B cell (primary cell): ENCODE results near the gene CELF2.

Experiments
- EZH2 ChIP-seq: IDR thresholded peaks from 2 replicates; pipeline ENCODE4 v1.6.1; 2012; ENCODE audit warnings: borderline replicate concordance, low read depth, mild to moderate bottlenecking, moderate library complexity, low read length; ENCODE audit not compliant: insufficient read depth, poor library complexity, severe bottlenecking
- TF ChIP-seq, protein P1 (sequence below): fragments of 200-600 bp; IDR thresholded peaks from one replicate; pipeline ENCODE4 v1.8.0; 2022; ENCODE audit warnings: antibody characterized with exemption, mild to moderate bottlenecking

DNA sequence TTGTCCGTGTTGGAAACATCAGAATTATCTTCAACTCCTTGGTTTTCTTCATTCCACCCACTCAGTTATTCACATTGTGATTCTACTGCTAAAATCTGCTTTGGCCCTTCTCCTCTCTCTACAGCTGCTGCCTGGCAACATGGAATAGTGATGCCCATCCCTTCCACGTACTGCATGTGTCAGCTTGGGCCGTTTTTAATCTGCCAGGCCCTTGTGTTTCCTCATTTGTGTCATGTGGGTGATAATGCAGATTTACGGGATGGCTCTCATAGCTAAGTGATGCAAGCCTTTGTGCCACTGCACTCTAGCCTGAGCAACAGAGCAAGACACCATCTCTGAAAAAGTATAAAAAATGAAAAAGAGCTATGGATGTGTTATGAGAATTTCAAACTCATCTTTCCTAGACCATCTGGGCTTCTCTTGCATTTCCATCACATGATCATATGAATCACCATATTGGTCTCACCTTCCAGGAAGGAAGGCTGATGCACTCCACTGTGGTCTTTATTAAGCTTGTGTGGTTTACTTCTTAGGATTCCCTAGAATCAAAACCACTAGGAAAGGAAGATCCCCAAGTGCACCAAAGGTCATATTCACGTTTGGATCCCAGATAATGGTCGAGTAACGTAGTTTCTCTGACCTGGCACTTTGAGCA, 20.6 kb upstream of the CELF2 start:
- TF ChIP-seq, protein P1, sequence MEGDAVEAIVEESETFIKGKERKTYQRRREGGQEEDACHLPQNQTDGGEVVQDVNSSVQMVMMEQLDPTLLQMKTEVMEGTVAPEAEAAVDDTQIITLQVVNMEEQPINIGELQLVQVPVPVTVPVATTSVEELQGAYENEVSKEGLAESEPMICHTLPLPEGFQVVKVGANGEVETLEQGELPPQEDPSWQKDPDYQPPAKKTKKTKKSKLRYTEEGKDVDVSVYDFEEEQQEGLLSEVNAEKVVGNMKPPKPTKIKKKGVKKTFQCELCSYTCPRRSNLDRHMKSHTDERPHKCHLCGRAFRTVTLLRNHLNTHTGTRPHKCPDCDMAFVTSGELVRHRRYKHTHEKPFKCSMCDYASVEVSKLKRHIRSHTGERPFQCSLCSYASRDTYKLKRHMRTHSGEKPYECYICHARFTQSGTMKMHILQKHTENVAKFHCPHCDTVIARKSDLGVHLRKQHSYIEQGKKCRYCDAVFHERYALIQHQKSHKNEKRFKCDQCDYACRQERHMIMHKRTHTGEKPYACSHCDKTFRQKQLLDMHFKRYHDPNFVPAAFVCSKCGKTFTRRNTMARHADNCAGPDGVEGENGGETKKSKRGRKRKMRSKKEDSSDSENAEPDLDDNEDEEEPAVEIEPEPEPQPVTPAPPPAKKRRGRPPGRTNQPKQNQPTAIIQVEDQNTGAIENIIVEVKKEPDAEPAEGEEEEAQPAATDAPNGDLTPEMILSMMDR = no peak
- TF ChIP-seq EZH2 = no peak
